Breast epithelium (tissue), 4 donors: ENCODE measurements around the gene C11orf54. TPM values are rescaled to one million over a fixed set of nuclear protein-coding genes. Genes with fewer than 3 reads are reported as not detected.
A peak's percentile ranks its signal among the peaks of the same experiment; 100 is the strongest.

Experiments
- DNase-seq, 2 donors: peaks; one replicate each; pipeline ENCODE4 v3.0.0-alpha.2; 2019; ENCODE audit warnings: low spot score in 2 of 2
- H3K27ac ChIP-seq, 2 donors: fragments of 200-600 bp; sonication (generic) in 1 of 2; one replicate each; pipeline ENCODE4 v1.5.1; 2016 to 2019; ENCODE audit warnings: mild to moderate bottlenecking in 1 of 2
- H3K27me3 ChIP-seq, 2 donors: fragments of 200-600 bp; sonication (generic) in 1 of 2; one replicate each; pipeline versions ENCODE4 v1.5.1 to v1.6.0; 2017 to 2019; ENCODE audit warnings: control low read depth in 1 of 2, mild to moderate bottlenecking in 1 of 2
- H3K36me3 ChIP-seq: fragments of 200-600 bp; one replicate; pipeline ENCODE4 v1.5.1; 2019
- H3K4me1 ChIP-seq, 2 donors: fragments of 200-600 bp; sonication (generic); one replicate each; pipeline ENCODE4 v1.5.1; 2016 to 2019; ENCODE audit warnings: control low read depth in 1 of 2
- H3K4me3 ChIP-seq, 3 donors: fragments of 200-600 bp; sonication (generic); 1 replicate in 2 of 3; 2 replicates in 1 of 3; pipeline ENCODE4 v1.5.1; 2016 to 2019; ENCODE audit warnings: mild to moderate bottlenecking in 3 of 3, moderate library complexity in 2 of 3
- H3K9me3 ChIP-seq, 2 donors: fragments of 200-600 bp; sonication (generic) in 1 of 2; one replicate each; pipeline ENCODE4 v1.5.1; 2016 to 2019; ENCODE audit warnings: control low read depth in 1 of 2
- POLR2A ChIP-seq: fragments of 450-650 bp; IDR thresholded peaks from one replicate; pipeline ENCODE4 v1.6.1; 2016; ENCODE audit warnings: antibody characterized with exemption, mild to moderate bottlenecking, moderate library complexity
- POLR2AphosphoS5 ChIP-seq, 3 donors: sonication (generic); formaldehyde crosslinking; IDR thresholded peaks; one replicate each; pipeline ENCODE4 v1.6.1; 2017; ENCODE audit warnings: antibody characterized with exemption in 3 of 3
- intact Hi-C: fragments of 100-400 bp; cut with DNase I; formaldehyde crosslinking; loops from one replicate; pipeline ENCODE4 v1.15.1; 2023; ENCODE audit warnings: low total_unique reads
- total RNA-seq, 3 donors: library from RNA; depleted of rRNA; stranded (reverse); fragments of >200 nt; gene quantifications; one replicate each; pipeline ENCODE4 v1.1.0, GENCODE V29; 2016
- TF ChIP-seq, protein P1 (sequence below), 3 donors: fragments of 450-650 bp; IDR thresholded peaks; one replicate each; pipeline ENCODE4 v1.5.1; 2016 to 2017; ENCODE audit warnings: antibody characterized with exemption in 3 of 3, mild to moderate bottlenecking in 3 of 3, moderate library complexity in 3 of 3

C11orf54 gene
- total RNA-seq, 3 donors from 2014 or later, result 32.8 to 53.7 (median 53.1) TPM

- DNase-seq, result no peak
- Histone ChIP-seq H3K27ac (peak overlapping the region; percentile 95 to 98), H3K4me3 (peak overlapping the region; percentile 85 to 99 (median 96)), H3K4me1 (peaks cover 0 to 10% of the 10 kb centered on the region in 2 donors), H3K27me3 (no peaks in the 10 kb centered on the region), H3K9me3 (no peaks in the 10 kb centered on the region), H3K36me3 (no peaks in the 10 kb centered on the region)
- TF ChIP-seq, protein P1, sequence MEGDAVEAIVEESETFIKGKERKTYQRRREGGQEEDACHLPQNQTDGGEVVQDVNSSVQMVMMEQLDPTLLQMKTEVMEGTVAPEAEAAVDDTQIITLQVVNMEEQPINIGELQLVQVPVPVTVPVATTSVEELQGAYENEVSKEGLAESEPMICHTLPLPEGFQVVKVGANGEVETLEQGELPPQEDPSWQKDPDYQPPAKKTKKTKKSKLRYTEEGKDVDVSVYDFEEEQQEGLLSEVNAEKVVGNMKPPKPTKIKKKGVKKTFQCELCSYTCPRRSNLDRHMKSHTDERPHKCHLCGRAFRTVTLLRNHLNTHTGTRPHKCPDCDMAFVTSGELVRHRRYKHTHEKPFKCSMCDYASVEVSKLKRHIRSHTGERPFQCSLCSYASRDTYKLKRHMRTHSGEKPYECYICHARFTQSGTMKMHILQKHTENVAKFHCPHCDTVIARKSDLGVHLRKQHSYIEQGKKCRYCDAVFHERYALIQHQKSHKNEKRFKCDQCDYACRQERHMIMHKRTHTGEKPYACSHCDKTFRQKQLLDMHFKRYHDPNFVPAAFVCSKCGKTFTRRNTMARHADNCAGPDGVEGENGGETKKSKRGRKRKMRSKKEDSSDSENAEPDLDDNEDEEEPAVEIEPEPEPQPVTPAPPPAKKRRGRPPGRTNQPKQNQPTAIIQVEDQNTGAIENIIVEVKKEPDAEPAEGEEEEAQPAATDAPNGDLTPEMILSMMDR (IDR thresholded peaks at IDR 0.05), result no peak
- TF ChIP-seq POLR2A (no peak), POLR2AphosphoS5 (IDR thresholded peaks at IDR 0.05) (no peak)
- intact Hi-C loops, result no loop called here
Measured at GRCh38 chr11:93783765-93784144, 42.3 kb downstream of the C11orf54 start.

- Histone ChIP-seq H3K4me3 (peak within 1 kb of the TSS; percentile 85 to 99 (median 96)), H3K9me3 (no peaks in the 10 kb centered on the region), H3K27ac (peak within 1 kb of the TSS; percentile 95 to 98), H3K27me3 (no peaks in the 10 kb centered on the region), H3K36me3 (no peaks in the 10 kb centered on the region), H3K4me1 (peaks cover 0 to 10% of the 10 kb centered on the region in 2 donors)
- peak; percentile 87 to 90 for DNase-seq
- intact Hi-C loops, result no loop called here
- TF ChIP-seq, protein P1 (IDR thresholded peaks at IDR 0.05), result peak; percentile 32 to 42 (median 35)
- TF ChIP-seq POLR2A, result peak; percentile 42
- peak; percentile 37 to 83 (median 61) for TF ChIP-seq POLR2AphosphoS5 (IDR thresholded peaks at IDR 0.05)
Measured at GRCh38 chr11:93784145-93784934, 42.9 kb downstream of the C11orf54 start, which contains the start of gene MED17. Gene MED17 (plus strand): TSS chr11:93784282. CDS start chr11:93784514, 232 bp downstream.

DNA sequence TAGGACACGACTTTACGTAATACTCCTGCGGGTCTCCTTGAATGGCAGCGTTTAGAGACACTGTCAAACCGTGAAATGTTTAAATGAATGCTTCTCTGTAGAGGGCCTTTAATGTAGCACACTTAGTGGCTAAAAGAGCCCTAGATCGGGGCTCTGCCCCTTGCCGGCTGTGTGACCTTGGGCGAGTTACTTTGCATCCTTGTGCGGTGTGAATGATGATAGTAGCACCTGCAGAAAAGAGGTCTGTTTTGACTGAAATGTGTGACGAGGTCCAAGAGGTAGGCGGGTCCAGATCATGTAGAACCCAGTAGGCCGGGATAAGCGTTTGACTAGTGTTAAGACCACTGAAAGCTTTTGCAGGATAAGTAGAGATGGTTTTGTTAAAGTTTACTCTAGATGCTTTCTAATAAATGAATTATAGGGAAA, 43.5 kb downstream of the C11orf54 start:
- H3K4me1 ChIP-seq, result peaks cover 0 to 10% of the 10 kb centered on the region in 2 donors
- no peaks in the 10 kb centered on the region for H3K36me3 ChIP-seq
- no peak for DNase-seq
- TF ChIP-seq, protein P1 (IDR thresholded peaks at IDR 0.05), result peak in 1 of 3 donors; percentile 4
- TF ChIP-seq POLR2A (no peak), POLR2AphosphoS5 (IDR thresholded peaks at IDR 0.05) (no peak)
- no peaks in the 10 kb centered on the region for H3K27me3 ChIP-seq
- no peaks in the 10 kb centered on the region for H3K9me3 ChIP-seq
- intact Hi-C loops, result no loop called here
- peak overlapping the region; percentile 95 to 98 for H3K27ac ChIP-seq
- peak overlapping the region; percentile 85 to 99 (median 96) for H3K4me3 ChIP-seq

- Histone ChIP-seq H3K9me3 (no peaks in the 10 kb centered on the region), H3K27me3 (no peaks in the 10 kb centered on the region), H3K36me3 (peaks cover 7% of the 10 kb centered on the region), H3K4me1 (peaks cover 0 to 10% of the 10 kb centered on the region in 2 donors), H3K4me3 (no peak overlapping the region), H3K27ac (no peak overlapping the region)
- DNase-seq, result no peak
- intact Hi-C loops, result no loop called here
- TF ChIP-seq POLR2AphosphoS5 (IDR thresholded peaks at IDR 0.05) (no peak), POLR2A (no peak)
- TF ChIP-seq, protein P1 (IDR thresholded peaks at IDR 0.05), result no peak
Measured at GRCh38 chr11:93791493-93791892, 50.0 kb downstream of the C11orf54 start.
